HG02759 (cell line): ENCODE results near the gene DNAH7.

ENCODE experiments used
- ATAC-seq: cut with Tn5 transposase; IDR thresholded peaks from one replicate; pipeline ENCODE4 v1.9.1; 2021; ENCODE audit warnings: mild to moderate bottlenecking, moderate library complexity; ENCODE audit not compliant: unreplicated experiment

Gene DNAH7

GRCh38 chr2:195871326-195871725 is 197.3 kb downstream of the DNAH7 start:
- no peak for ATAC-seq

- ATAC-seq, result no peak
These were observed 204.3 kb downstream of the DNAH7 start for GRCh38 chr2:195864316-195864715.

- no peak for ATAC-seq
These were observed 205.1 kb downstream of the DNAH7 start for GRCh38 chr2:195863564-195863963.

GRCh38 chr2:195863121-195863520 is 205.5 kb downstream of the DNAH7 start:
- ATAC-seq, result no peak

GRCh38 chr2:195861821-195862220 is 206.8 kb downstream of the DNAH7 start:
- ATAC-seq, result no peak

- ATAC-seq, result no peak
These were observed 209.1 kb downstream of the DNAH7 start for GRCh38 chr2:195859513-195859912.

GRCh38 chr2:195857132-195857531 is 211.5 kb downstream of the DNAH7 start:
- ATAC-seq, result no peak

GRCh38 chr2:195850764-195851163 is 217.9 kb downstream of the DNAH7 start:
- no peak for ATAC-seq

GRCh38 chr2:195848119-195848899 is 220.3 kb downstream of the DNAH7 start:
- ATAC-seq, result no peak

- no peak for ATAC-seq
These were observed 225.7 kb downstream of the DNAH7 start for GRCh38 chr2:195842932-195843331.

GRCh38 chr2:195838002-195838401 is 230.6 kb downstream of the DNAH7 start:
- no peak for ATAC-seq

- no peak for ATAC-seq
These were observed 232.6 kb downstream of the DNAH7 start for GRCh38 chr2:195836002-195836401.

- no peak for ATAC-seq
These were observed 233.8 kb downstream of the DNAH7 start for GRCh38 chr2:195834836-195835235.

- ATAC-seq, result no peak
These were observed 237.4 kb downstream of the DNAH7 start for GRCh38 chr2:195830968-195831950.

GRCh38 chr2:195824478-195824877 is 244.2 kb downstream of the DNAH7 start:
- no peak for ATAC-seq

GRCh38 chr2:195823206-195823605 is 245.4 kb downstream of the DNAH7 start:
- ATAC-seq, result no peak

- ATAC-seq, result no peak
These were observed 247.1 kb downstream of the DNAH7 start for GRCh38 chr2:195821566-195821932.

GRCh38 chr2:195820867-195821565 is 247.6 kb downstream of the DNAH7 start:
- no peak for ATAC-seq

GRCh38 chr2:195820373-195820772 is 248.3 kb downstream of the DNAH7 start:
- no peak for ATAC-seq

GRCh38 chr2:195819276-195819675 is 249.4 kb downstream of the DNAH7 start:
- no peak for ATAC-seq

GRCh38 chr2:195818526-195818925 is 250.1 kb downstream of the DNAH7 start:
- ATAC-seq, result no peak
